Cortex of kidney (tissue), 1 donor: ENCODE measurements around the gene BICRA.
"Not testable (repeated sequence)": the region's sequence is repeated elsewhere in the genome, so short reads cannot be mapped to it uniquely, and the experiment has no call there.

Experiments
- DNase-seq: peaks from one replicate; lab custom pipeline; 2025; lab: John Stamatoyannopoulos, UW

BICRA gene

DNA sequence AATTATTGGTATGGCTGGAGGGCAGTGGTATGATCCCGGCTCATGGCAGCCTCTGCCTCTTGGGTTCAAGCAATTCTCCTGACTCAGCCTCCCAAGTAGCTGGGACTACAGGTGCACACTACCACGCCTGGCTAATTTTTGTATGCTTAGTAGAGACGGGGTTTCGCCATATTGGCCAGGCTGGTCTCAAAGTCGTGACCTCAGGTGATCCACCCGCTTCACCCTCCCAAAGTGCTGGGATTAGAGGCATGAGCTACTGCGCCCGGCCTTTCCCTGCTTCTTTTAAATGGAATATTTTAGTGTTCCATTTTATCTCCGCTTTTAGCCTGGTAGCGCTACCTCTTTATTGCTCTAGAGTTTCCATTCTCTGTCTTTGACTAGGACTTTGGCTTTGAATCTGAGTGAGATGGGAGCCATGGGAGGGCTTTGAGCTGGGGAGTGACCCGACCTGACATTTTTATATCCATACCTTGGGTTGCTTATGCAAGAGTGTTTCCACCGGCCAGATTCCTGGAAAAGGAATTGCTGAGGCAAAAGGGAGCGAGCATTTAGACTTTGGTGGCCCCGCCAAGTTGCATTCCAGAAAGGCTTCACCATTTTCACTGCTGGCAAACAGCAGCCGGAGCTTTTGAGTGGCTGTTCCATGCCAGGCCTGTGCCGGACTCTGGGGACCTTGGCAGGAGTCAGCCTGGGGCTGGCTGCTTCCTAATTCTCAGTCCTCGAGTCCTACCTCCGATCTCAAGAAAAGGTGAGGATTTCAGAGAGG, 22.9 kb downstream of the BICRA start:
- DNase-seq: no peak

DNA sequence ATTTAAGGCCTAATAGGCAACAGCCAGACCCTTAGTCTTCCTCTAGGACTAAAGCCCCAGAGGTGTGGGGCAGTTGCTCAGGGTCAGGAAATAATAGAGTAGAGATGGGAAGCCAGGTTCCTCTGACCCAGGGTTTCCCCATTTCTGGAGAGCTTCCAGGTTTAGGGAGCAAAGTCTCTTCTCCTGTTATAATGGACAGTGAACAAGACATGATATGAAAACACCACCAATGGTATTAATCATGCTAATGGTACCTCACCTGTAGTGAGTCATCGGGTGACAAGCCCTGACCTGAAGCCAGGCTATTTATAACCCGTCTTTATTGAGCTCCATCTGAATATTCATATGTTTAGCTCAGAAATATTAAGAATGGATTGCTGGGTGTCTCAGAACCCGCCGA, 24.6 kb downstream of the BICRA start:
- DNase-seq: no peak

DNA sequence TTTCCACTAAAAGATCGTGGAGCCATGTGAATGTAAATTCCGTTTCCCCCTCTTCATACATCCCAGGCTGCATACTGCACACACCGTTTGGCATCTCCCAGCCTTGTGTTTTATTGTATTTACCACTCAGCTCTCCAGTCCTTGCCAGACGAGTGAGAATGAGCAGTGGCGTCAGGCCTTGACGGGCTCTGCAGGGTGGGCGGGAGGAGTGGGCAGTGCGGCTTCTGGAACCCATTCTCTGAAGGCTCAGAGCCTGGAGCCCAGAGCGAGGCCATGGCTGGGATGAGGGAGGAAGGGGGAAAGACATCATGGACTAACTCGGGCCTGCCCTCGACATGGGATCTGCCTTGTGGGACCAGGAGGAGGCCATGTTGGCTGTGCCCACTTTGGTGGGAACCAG, 25.1 kb downstream of the BICRA start:
- DNase-seq: no peak

DNA sequence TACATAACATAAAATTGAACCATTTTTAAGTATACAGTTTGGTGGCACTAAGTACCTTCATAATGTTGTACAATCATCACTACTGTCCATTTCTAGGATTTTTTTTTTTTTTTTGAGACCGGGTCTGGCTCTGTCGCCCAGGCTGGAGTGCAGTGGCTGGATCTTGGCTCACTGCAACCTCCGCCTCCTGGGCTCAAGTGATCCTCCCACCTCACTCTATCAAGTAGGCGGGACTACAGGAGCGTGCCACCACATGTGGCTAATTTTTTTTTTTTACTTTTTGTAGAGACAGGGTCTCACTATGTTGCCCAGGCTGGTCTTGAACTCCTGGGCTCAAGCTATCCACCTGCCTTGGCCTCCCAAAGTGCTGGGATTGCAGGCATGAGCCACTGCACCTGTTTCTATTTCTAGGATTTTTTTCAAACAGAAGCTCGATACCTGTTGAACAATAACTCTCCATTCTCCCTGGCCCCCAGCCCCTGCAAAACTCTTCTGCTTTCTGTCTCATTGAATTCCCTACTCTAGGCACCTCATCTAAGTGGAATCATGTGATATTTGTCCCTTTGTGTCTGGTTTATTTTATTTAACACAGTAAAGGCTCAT, 26.3 kb downstream of the BICRA start:
- DNase-seq: not testable (repeated sequence)

DNA sequence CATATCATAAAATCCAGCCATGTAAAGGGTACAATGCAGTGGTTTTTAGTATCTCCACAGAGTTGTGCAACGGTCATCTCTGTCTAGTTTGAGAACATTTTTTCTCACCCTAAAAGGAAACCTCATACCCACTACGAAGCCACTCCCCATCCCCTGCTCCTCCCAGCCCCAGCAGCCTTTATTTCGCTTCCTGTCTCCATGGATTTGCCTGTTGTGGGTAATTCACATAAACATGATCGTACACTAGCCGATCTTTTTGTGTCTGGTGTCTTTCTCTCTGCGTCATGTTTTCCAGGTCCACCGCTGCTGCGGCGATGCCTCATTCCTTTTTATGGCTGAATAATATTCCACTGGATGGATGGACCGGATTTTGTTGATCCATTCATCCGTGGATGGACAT, 28.6 kb downstream of the BICRA start:
- no peak for DNase-seq

DNA sequence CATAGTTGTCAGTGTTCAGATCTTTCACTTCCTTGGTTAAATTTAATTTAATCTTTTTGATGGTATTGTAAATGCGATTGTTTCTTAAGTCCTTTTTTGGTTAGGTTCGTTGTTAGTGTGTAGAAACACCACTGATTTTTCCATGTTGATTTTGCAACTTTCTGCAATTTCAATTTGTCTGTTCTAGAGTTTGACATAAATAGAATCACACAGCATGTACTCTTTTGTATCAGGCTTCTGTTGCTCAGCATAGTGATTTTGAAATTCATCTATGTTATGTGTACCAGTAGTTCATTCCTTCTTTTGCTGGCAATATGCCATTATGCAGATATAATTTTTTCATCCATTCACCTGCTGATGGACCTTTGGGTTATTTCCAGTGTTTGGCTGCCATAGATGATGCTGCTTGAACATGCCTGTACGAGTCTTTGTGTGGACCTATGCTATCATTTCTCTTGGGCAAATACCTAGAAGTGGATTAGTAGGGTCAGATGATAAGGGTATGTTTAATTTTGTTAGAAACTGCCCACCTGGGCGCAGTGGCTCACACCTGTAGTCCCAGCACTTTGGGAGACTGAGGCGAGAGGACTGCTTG, 33.1 kb downstream of the BICRA start:
- DNase-seq: no peak

DNA sequence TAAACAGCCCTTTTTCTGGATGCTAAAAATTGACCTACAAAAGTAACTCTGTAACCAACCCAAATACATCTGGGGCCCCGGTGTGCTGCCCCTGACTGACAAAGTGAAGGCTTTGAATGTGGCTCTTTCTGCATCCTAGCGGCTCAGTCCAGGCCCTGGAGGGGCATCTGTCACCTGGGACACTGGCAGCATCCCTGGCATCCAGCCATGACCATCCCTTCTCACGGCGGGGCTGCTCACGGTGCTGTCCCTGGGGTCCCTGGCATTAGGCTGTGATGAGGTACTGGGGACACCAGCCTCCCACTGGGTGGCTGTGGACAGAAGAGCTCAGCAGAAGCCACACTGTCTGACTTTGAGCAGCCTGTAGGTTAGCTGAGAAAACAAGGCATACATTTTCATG, 34.3 kb downstream of the BICRA start:
- DNase-seq: no peak

DNA sequence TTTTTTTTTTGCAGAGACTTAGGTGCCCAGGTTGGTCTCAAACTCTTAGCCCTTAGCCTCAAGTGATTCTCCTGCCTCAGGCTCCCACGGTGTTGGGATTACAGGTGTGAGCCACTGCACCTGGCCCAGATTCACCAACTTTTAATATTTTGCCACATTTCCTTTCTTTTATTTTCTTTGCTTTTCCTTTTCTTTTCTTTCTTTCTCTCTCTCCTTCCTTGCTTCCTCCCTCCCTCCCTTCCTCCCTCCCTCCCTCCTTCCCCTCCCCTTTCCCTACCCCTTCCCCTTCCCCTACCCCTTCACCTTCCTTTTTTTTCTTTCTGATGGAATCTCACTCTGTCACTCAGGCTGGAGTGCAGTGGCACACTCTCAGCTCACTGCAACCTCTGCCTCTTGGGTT, 35.3 kb downstream of the BICRA start:
- no peak for DNase-seq

DNA sequence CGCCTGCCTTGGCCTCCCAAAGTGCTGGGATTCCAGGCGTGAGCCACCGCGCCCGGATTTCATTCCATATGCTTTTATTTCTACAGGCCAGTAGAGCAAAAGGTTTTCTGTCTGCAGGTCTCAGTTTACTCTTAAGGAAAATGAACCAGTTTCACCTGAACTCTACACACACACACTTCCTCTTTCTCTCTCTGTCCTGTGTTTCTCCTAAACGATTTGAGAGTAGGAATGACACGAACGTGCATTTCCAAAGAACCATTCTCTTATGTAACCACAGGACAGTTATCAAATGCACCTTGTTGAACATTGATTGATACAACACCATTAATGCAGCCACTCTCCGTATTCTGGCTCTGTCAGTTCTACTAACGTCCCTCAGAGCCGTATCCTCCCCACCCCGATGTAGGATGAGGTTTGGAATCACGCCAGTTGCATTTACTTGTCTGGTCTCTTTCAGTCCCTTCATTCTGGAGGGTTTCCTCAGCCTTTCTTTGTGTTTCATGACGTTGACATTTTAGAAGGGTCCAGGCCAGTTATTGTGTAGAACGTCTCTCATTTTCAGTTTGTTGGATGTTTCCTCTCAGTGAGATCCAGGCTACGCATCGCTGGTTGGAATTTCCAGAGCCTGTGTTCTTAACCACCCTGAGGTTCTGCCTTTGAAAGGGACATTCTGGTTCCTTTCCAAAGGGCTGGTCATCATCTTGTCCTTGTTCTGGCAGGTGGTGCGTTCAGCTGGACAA, 36.0 kb downstream of the BICRA start:
- no peak for DNase-seq

DNA sequence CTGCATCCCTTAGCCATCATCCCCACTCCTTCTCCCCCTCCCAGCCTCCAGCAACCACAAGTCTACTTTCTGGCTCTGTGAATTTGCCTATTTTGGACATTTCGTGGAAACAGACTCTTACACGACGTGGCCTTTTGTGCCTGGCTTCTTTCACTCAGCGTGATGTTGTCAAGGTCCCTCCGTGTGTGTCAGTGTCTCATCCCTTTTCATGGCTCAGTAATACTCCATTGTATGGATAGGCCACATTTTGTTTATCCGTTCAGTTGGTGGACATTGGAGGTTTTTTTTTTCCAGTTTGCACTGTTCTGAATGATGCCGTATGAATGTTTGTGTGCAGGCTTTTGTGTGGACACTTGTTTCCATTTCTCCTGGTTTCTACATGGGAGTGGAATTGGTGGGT, 38.0 kb downstream of the BICRA start:
- no peak for DNase-seq

DNA sequence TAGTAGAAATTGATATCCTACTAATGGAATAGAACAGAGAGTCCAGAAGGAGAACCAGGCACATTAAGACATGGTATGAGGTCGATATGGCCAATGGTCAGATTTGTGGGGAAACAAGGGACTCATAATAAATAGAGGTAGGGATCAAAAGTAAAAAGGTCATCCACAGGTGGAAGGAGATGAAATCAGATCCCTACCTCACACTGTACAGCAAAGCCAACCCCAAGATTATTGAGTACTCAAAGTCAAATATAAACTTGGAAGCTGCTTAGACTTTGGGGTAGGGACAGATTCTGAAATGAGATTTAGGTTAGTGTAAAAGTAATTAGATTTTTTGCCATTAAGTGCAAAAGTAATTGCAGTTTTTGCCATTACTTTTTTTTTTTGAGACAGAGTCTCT, 40.7 kb downstream of the BICRA start:
- DNase-seq: no peak

DNA sequence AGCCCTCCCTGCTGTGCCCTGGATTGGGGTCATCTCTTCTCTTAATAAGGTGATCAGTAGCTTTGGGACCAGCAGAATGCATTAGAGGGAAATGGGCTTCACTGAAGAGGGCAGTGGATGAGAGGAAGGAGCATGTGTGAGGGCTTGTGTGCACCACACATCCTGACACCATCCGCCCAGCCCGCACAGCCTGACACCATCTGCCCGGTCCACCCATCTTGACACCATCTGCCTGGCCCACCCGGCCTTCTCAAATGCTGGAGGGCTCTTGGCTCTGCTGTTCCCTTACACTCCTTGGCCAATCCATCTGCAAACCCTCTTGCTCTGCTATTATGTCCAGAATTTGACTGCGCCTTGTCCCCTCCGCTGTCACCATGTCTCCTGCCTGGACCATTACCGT, 41.8 kb downstream of the BICRA start:
- no peak for DNase-seq

DNA sequence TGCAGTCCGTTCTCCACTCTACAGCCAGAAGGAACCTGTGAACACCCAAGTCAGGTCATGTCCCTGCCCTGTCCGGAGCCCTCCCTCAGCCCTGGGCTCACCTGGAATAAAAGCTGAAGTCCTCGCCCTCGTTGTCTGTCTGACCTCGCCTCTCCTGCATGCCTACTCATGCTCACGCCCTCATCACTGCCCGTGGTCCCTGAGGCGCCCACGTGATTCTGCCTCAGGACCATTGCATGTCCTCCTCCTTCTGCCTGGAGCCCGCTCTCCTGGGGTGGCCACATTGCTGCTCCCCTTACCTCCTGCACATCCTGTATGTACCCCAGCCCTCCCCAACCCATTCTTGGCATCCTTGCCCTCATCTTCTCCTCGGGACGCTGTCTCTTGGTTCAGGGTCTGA, 42.2 kb downstream of the BICRA start:
- no peak for DNase-seq

DNA sequence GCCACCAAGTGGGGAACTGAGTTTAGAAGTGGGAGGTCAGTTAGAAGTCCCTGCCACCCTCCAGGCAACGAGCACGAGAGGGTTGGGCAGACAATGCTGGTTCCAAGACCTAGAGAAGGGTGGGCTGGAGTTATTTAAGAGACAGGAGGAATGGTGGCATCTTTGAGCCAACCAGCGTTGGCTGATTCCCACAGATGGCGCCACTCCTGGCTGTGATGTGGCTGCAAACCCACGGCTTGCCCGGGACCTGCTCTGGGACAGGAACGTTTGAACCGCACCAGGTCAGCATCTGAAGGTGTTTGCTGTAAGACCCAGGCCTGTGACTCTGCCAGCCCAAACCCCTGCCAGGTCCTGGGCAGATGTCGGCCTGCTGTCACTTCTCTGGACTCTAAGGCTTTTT, 42.8 kb downstream of the BICRA start:
- no peak for DNase-seq

DNA sequence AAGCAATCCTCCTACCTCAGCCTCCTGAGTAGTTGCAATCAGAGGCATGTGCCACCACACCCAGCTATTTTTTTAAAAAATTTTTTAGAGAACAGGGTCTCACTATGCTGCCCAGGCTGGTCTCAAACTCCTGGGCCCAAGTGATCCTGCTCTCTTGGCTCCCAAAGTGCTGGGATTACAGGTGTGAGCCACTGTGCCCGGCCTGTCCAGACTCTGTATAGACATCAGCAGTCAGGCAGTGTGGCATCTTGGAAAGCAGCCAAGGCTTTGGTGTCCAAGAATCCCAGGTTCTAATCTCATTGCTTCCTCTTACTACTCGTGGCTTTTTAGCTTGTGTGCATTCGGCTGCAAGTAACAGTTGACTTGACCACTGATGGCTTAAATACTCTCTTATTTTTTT, 43.4 kb downstream of the BICRA start:
- no peak for DNase-seq

DNA sequence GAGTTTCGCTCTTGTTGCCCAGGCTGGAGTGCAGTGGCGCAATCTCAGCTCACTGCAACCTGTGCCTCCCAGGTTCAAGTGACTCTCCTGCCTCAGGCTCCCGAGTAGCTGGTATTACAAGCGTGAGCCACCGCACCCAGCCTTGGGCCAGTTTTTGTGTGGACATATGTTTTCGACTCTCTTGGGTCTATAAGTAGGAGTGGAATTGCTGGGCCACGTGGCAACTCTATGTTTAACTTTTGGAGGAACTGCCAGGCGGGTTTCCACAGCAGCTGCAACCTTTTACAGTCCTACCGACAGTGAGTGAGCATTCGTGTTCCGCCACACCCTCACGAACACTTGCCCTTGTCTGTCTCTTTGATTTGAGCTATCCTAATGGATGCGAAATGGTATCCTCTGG, 44.9 kb downstream of the BICRA start:
- no peak for DNase-seq

DNA sequence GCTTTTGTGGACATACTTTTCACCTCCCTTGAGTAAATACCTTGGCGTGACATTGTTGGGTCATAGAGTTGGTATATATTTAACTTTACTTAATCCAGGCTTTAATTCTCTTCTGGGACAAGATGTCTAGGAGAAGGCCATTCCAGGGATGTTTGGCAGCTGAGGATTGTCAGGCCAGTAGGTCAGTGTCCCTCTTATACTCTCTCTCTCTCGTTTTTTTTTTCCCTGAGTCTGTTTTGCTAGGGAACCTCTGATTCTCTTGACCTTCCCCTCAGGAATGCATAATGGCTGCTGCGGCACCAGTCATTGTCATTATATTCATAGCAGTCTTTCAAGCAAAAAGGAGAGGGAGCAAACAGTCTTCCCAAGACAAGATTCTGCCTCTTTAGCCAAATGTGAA, 48.8 kb downstream of the BICRA start:
- no peak for DNase-seq

DNA sequence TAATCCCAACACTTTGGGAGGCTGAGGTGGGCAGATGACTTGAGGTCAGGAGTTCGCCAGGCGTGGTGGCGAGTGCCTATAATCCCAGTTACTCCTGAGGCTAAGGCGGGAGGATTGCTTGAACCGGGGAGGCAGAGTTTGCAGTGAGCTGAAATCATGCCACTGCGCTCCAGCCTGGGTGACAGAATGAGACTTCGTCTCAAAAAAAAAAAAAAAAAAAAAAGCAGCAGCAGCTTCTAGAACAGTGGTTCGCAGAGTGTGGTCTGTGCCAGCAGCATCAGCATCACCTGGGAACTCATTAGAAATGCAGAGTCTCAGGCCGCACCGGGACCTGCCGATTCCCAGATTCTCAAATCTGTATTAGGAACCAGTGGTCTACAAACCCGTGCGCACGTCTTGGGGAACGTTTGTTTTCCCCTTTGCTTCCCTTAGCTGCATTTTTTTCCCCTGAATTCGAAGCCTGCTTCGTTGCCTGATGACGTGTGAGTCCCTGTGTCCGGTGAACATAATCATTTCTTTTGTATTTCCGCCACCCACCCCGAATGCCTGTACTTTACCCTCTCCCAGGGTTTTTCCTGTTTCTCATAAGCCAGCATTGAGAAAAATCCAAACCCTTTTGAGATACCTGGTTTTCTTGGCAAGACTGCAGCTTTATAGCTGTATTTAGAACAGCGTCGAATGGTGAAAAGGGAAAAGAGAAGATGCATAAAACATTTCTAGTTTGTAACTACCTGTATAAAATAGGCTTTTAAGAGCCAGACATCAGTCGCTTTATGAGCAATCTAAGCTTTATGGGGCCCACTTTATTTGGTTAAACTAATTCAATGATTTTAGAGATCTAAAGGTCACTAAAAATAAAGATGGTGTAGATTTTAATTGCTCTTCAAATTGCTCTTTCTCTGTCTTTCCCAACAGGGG, 49.8 kb downstream of the BICRA start:
- no peak for DNase-seq

DNA sequence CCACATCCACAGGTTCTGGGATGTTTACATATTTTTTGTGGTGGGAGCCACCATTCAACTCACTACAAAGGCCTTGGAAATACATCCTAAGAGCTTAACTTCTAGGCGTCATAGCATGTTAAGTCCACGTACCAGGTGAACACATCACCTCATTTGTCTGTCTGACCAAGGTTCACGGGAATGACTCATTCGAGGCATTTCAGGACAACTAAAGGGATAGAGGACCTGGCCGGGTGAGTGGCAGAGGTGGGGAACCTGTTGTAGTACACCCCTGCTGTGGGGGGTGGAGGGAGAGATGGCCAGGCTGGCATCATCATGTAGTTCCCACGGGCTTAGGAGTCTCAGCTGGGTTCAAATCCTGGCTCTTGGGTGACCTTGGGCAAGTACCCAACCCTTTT, 51.5 kb downstream of the BICRA start:
- DNase-seq: no peak

DNA sequence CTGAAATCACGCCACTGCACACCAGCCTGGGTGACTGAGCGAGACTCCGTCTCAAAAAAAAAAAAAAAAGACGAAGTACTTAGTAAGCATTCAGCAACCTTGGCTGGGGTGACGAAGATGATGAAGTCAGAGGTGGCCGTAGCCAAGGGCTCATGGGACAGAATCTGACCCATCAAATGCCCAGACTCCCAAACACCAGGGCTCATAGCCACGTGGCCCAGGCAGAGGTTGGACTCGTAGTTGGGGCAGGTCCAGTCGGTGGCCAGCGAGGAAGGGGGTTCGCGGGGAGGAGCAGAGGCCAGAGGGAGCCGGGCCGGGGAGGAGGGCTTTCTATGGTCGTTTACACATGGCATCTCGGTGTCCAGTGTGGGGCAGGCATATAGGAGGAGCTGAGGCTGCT, 52.2 kb downstream of the BICRA start:
- no peak for DNase-seq

DNA sequence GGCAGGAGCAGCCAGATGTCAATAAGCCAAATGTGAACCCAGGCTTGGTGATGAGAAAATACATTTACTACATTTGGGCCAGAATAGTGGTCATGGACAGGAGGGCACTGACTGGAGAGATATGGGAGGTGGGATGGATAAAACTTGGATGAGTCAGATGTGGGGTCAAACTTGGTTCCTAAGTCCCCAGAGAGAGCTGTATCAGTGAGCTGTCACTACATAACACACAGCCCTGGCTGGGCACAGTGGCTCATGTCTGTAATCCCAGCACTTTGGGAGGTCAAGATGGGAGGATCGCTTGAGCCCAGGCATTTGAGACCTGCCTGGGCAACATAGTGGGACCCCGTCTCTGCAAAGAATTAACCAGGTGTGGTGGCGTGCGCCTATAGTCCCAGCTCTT, 52.7 kb downstream of the BICRA start:
- DNase-seq: no peak

DNA sequence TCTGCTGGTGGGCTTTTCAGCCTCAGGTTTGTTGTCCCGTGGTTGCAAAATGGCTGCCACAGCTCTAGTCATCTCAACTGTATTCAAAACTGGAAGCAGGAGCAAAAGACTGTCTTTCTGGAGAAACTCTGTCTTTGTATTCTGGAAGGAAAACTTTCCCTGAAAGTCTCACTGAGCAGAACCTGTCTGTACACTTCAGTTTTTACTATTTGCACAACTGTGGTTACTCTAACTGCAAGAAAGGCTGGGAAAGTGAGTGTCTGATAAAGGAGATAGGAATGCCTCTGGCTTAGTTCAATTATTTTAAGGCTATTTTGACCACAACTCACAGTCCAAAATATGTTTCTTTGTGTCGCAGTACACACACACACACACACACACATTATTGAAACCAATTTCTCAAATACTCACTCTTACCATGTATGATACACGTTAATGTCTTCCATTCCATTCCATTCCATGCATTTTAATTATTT, 54.5 kb downstream of the BICRA start:
- no peak for DNase-seq
